CD14-positive monocyte (primary cell): ENCODE results near the gene PRKN. TPM values are rescaled to one million over a fixed set of nuclear protein-coding genes. Genes with fewer than 3 reads are reported as not detected.

ENCODE experiments used
- DNase-seq, 3 donors: peaks; one replicate each; pipeline ENCODE4 v3.0.0-alpha.2; 2011 to 2022
- H2AFZ ChIP-seq: 2 replicates; pipeline ENCODE4 v1.6.0; 2012; ENCODE audit warnings: mild to moderate bottlenecking, low read depth, low read length, inconsistent platforms; ENCODE audit not compliant: insufficient read depth, poor library complexity, severe bottlenecking
- H3K27ac ChIP-seq, 2 donors: 1 replicate in 1 of 2; 2 replicates in 1 of 2; pipeline ENCODE4 v1.5.1; 2012 to 2013; ENCODE audit warnings: low read length in 2 of 2, control low read depth in 1 of 2, inconsistent platforms in 1 of 2, low read depth in 1 of 2, mild to moderate bottlenecking in 1 of 2
- H3K27me3 ChIP-seq, 2 donors: one replicate each; pipeline versions ENCODE4 v1.6.0 to v1.6.1; 2011 to 2013; ENCODE audit warnings: low read length in 2 of 2; ENCODE audit not compliant: control insufficient read depth in 2 of 2, insufficient read depth in 2 of 2
- H3K36me3 ChIP-seq, 2 donors: replicated peaks in 1 of 2; 1 replicate in 1 of 2; 2 replicates in 1 of 2; pipeline versions ENCODE4 v1.5.1 to v1.6.1; 2012 to 2013; ENCODE audit warnings: low read length in 2 of 2, control low read depth in 1 of 2, inconsistent platforms in 1 of 2, mild to moderate bottlenecking in 1 of 2; ENCODE audit not compliant: insufficient read depth in 2 of 2, control insufficient read depth in 1 of 2
- H3K4me1 ChIP-seq, 2 donors: 1 replicate in 1 of 2; 2 replicates in 1 of 2; pipeline versions ENCODE4 v1.5.1 to v1.6.1; 2012 to 2013; ENCODE audit warnings: low read length in 2 of 2, control low read depth in 1 of 2, inconsistent platforms in 1 of 2, mild to moderate bottlenecking in 1 of 2, moderate library complexity in 1 of 2; ENCODE audit not compliant: insufficient read depth in 2 of 2, control insufficient read depth in 1 of 2
- H3K4me2 ChIP-seq: replicated peaks from 2 replicates; pipeline ENCODE3; 2012; ENCODE audit warnings: low read length, moderate library complexity, mild to moderate bottlenecking; ENCODE audit not compliant: poor library complexity, severe bottlenecking; ENCODE audit errors: extremely low read depth
- H3K4me3 ChIP-seq, 3 experiments: fragments of 200-600 bp in 1 of 3; sonication (generic) in 1 of 3; replicated peaks in 1 of 3; 1 replicate in 2 of 3; 2 replicates in 1 of 3; pipeline ENCODE4 v1.5.1; 2011 to 2013; ENCODE audit warnings: low read length in 3 of 3, mild to moderate bottlenecking in 3 of 3, control low read depth in 2 of 3, low read depth in 2 of 3, inconsistent platforms in 1 of 3, moderate library complexity in 1 of 3
- H3K79me2 ChIP-seq: 2 replicates; pipeline ENCODE4 v1.6.0; 2012; ENCODE audit warnings: mild to moderate bottlenecking, control low read depth, inconsistent platforms, low read length, moderate library complexity; ENCODE audit not compliant: insufficient read depth
- H3K9ac ChIP-seq: 2 replicates; pipeline ENCODE4 v1.6.0; 2017; ENCODE audit warnings: low read length, mild to moderate bottlenecking; ENCODE audit not compliant: insufficient read depth, poor library complexity, severe bottlenecking
- H3K9me3 ChIP-seq, 2 donors: replicated peaks in 1 of 2; 1 replicate in 1 of 2; 2 replicates in 1 of 2; pipeline versions ENCODE4 v1.5.1 to v1.6.1; 2012 to 2013; ENCODE audit warnings: low read length in 2 of 2, control low read depth in 1 of 2; ENCODE audit not compliant: control insufficient read depth in 1 of 2, insufficient read depth in 1 of 2
- H4K20me1 ChIP-seq: 2 replicates; pipeline ENCODE4 v1.6.0; 2012; ENCODE audit warnings: mild to moderate bottlenecking, low read length, control low read depth, moderate library complexity; ENCODE audit not compliant: insufficient read depth
- H3K27ac Mint-ChIP-seq, 7 donors: one replicate each; pipeline ENCODE4 v1.8.0; 2020; ENCODE audit warnings: mild to moderate bottlenecking in 7 of 7, mixed read lengths in 7 of 7, moderate library complexity in 6 of 7, inconsistent platforms in 2 of 7
- H3K27me3 Mint-ChIP-seq, 3 donors: one replicate each; pipeline ENCODE4 v1.8.0; 2021 to 2022; ENCODE audit warnings: low read depth in 3 of 3, mild to moderate bottlenecking in 3 of 3, mixed read lengths in 3 of 3, moderate library complexity in 3 of 3, inconsistent platforms in 1 of 3
- H3K36me3 Mint-ChIP-seq, 2 donors: one replicate each; pipeline ENCODE4 v1.8.0; 2020; ENCODE audit warnings: mixed read lengths in 2 of 2, inconsistent platforms in 1 of 2, mild to moderate bottlenecking in 1 of 2
- H3K4me1 Mint-ChIP-seq: one replicate; pipeline ENCODE4 v1.8.0; 2020; ENCODE audit warnings: mild to moderate bottlenecking, mixed read lengths
- H3K4me3 Mint-ChIP-seq, 2 donors: one replicate each; pipeline ENCODE4 v1.8.0; 2020; ENCODE audit warnings: mild to moderate bottlenecking in 2 of 2, mixed read lengths in 2 of 2, moderate library complexity in 1 of 2
- H3K9me3 Mint-ChIP-seq, 7 donors: one replicate each; pipeline ENCODE4 v1.8.0; 2020 to 2022; ENCODE audit warnings: mixed read lengths in 7 of 7, mild to moderate bottlenecking in 6 of 7, moderate library complexity in 6 of 7, inconsistent platforms in 2 of 7
- CTCF ChIP-seq: fragments of 200-600 bp; IDR thresholded peaks from one replicate; pipeline ENCODE4 v1.8.0; 2022; ENCODE audit warnings: antibody characterized with exemption, mild to moderate bottlenecking
- WGBS: methylation state at CpG from one replicate; pipeline ENCODE4 v1.1.5; 2013; ENCODE audit warnings: missing lambda C conversion rate; ENCODE audit not compliant: insufficient coverage; 5-methylcytosine and 5-hydroxymethylcytosine counted together
- intact Hi-C, 2 donors: fragments of 100-400 bp; cut with micrococcal nuclease; formaldehyde crosslinking; loops; one replicate each; pipeline versions ENCODE4 v1.15.0 to v1.15.1; 2023
- polyA plus RNA-seq, 3 donors: library from polyadenylated mRNA; depleted of rRNA in 1 of 3; unstranded in 2 of 3; stranded (reverse) in 1 of 3; fragments of 300-500 nt in 2 of 3; fragments of >200 nt in 1 of 3; fragmentation: Illumina TruSeq in 2 of 3; gene quantifications; 1 replicate in 2 of 3; 2 replicates in 1 of 3; pipeline ENCODE4 v1.2.3, GENCODE V29; 2012 to 2021

Gene PRKN
- polyA plus RNA-seq, 3 donors: 0.19 to 0.21 TPM; not detected in 1

GRCh38 chr6:162710419-162710818 is 17.1 kb downstream of the PRKN start:
- no CpG with 5 or more reads among the region's 1 CpG for WGBS

GRCh38 chr6:162709431-162709830 is 18.1 kb downstream of the PRKN start:
- Histone ChIP-seq H3K27me3 (no peaks in the 10 kb centered on the region), H2AFZ (no peak overlapping the region), H3K4me2 (no peak overlapping the region), H4K20me1 (no peaks in the 10 kb centered on the region), H3K9me3 (no peaks in the 10 kb centered on the region), H3K4me3 (no peak overlapping the region), H3K36me3 (no peaks in the 10 kb centered on the region), H3K4me1 (peaks cover 0 to 11% of the 10 kb centered on the region in 2 donors), H3K27ac (no peak overlapping the region), H3K79me2 (no peaks in the 10 kb centered on the region), H3K9ac (no peak overlapping the region)
- Mint-ChIP-seq H3K4me1 (peaks cover 16% of the 10 kb centered on the region), H3K27ac (no peak overlapping the region), H3K27me3 (no peaks in the 10 kb centered on the region), H3K4me3 (no peak overlapping the region), H3K9me3 (peaks cover 0 to 3% (median 0%) of the 10 kb centered on the region in 7 donors), H3K36me3 (no peaks in the 10 kb centered on the region)
- no peak for TF ChIP-seq CTCF
- WGBS: 100% methylated on average over 1 of the region's 4 CpGs
- intact Hi-C loops: no loop called here
- no peak for DNase-seq

More at GRCh38 chr6:162710419-162710818, 17.1 kb downstream of the PRKN start:
- no peak for TF ChIP-seq CTCF
- Histone ChIP-seq H3K27me3 (no peaks in the 10 kb centered on the region), H3K9ac (no peak overlapping the region), H2AFZ (no peak overlapping the region), H3K4me1 (peaks cover 0 to 11% of the 10 kb centered on the region in 2 donors), H3K4me3 (no peak overlapping the region), H3K9me3 (no peaks in the 10 kb centered on the region), H3K27ac (no peak overlapping the region), H3K36me3 (no peaks in the 10 kb centered on the region), H4K20me1 (no peaks in the 10 kb centered on the region), H3K4me2 (no peak overlapping the region), H3K79me2 (no peaks in the 10 kb centered on the region)
- Mint-ChIP-seq H3K27ac (no peak overlapping the region), H3K9me3 (peaks cover 0 to 3% (median 0%) of the 10 kb centered on the region in 7 donors), H3K4me3 (no peak overlapping the region), H3K36me3 (no peaks in the 10 kb centered on the region), H3K27me3 (peaks cover 0 to 2% (median 0%) of the 10 kb centered on the region in 3 donors), H3K4me1 (peaks cover 16% of the 10 kb centered on the region)
- intact Hi-C loops: no loop called here
- DNase-seq: no peak
